Suppressor macrophage treated with lipopolysaccharide for 4 hours (primary cell): ENCODE data around the gene ETS1.

Source experiments
- DNase-seq: peaks from one replicate; pipeline ENCODE4 v3.0.0-alpha.2; 2020

The ETS1 gene

DNA sequence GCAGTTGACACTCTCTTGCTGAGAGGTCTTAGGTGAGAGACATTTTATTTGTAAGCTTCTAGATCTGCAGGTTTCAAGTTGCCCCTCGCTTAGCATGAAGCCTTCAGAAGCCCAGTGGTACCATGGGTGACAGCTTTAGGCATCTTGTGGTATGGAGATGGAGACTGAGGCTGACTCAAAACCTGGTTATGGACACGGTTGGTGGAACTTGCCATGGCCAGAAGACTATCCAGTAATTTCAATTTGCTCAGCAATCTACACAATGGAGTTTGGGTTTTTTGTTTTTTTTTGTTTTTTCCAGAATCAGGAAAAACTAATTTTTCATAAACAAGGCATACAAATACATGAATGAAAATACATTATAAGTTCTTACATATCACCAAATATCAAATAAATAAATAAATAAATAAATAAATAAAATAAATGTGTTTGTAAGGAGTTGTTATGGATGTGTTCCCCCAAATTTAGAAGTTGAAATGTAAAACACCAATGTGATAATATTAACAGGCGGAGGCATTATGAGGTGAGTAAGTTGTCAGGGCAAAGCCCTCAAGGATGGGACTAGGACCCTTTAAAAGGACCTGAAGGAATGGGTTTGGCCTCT is 22.6 kb downstream of the ETS1 start:
- no peak for DNase-seq

DNA sequence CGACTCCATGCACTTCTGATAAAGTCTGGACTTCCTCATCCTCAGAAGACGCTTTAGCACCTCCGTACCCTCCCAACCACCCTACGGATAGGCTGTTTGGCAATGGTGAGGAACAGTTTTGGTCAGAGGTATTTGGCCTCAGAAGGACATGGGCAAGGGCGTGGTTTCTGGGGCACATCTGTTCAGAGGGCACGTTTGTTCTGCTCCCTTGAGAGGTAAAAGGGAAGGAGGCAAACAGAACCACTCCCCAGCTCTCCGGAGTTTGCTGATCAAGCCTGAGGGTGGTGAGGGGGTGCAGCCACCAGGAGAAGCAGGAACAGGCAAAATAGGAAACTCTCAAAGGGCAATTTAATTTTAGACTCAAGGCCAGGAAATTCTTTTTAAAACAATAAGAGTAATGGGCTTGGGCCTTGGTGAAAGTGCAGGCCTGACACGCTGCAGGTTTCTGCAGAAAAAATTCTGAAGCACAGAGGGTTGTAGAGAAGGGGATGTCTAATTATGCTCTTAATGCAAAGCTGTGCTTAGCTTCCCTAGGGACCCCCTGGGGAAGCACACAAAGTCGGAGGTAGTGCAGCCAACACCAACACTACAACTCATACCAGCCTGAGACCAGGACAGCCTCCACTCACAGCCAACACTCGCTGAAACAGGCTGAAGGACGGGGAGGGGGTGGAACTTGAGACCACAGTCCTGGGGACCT is 23.3 kb downstream of the ETS1 start:
- peak; percentile 13 for DNase-seq

DNA sequence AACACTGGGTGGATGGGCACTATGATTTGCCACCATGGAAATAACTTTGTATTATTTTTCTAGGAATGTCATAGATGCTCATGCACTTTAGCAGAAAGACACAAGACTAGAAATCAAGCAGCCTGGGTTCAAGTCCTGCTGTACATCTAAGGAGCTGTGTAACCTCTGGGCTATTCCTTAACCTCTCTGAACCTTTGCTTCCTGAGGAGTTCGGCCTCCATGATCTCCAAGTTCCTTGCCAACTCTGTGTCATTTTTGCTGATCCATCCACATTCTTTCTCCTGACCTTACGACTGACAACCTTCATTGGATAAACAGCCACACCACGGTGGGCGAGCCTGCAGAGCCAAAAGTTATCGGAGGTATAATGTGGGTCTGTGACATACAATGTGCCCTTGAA is 24.1 kb downstream of the ETS1 start:
- no peak for DNase-seq

DNA sequence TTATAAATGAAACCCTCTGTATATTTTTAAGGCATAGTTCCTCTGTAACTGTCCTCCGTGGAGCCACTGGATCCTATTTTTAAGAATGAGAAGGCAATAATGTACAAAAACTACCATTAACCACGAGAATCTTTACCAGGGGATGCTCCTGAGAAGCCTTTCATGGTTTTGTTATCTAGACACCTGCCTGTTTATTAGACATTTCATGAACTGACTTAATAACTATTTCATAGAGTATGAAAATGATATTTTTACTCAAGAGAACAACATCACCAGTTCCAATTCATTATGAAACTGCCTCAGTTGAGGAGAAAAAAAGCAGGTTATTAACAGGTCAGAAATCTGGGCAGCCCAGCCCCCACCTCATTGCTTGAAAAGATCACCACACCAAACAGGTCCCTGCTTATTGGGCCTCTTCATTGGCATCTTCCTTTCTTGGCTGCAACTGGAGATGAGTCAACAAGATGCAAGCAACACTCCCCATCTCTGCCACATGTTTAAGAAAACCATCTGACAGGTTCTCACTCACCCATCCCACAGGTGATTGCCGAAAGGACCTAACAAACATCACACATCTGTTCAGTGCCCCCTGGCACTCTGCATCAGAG is 27.8 kb downstream of the ETS1 start:
- DNase-seq = no peak

DNA sequence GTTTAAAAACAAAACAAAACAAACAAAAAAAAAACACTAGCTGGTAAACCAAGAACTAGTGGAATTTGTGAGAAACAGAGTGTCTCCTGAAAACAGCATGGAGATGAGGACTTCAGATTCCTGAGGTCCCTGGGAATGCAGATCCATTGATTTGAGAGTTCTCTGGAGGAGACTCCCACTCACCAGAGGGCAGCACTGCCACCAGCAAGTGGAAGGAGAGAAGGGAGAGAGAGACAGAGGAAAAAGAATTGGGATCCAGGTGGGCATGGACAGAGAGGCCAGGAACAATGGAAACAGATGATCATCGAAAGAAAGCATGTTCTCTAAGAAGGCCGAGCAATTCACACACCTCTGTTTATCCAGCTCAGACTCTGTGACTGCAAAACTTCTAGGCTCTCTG is 31.8 kb downstream of the ETS1 start:
- DNase-seq = no peak

DNA sequence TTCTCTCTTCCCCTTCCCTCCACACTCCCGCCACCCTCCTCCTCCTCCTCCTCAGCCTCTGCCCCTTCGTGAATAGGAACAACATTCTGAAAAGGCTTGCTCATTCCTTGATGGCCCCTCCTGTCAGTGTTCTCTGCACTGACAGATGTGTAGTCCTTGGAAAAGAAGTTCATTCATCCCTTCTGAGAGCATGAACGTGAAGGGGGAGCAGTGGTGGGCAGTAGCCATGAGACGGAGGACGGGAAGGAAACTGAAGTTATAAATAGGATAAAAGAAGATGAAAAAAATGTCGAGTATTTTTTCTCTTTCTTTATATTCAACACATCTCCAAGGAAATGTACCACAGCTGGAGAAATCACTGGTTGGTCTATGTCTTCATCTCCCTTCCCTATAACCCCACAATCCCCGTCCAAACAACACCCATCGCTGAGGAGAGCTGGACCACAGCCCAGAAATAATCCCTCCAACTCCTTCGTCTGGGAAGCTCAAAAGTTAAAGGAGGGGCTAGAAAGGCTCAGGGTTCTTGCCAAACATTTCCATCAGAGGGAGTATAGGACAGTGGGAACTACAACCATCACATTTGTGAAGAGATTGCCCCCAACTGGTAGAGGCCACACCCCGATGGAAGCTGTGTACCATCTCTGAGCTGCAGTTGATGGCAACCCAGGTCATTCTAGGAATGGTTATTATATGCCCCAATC is 33.5 kb downstream of the ETS1 start:
- no peak for DNase-seq

DNA sequence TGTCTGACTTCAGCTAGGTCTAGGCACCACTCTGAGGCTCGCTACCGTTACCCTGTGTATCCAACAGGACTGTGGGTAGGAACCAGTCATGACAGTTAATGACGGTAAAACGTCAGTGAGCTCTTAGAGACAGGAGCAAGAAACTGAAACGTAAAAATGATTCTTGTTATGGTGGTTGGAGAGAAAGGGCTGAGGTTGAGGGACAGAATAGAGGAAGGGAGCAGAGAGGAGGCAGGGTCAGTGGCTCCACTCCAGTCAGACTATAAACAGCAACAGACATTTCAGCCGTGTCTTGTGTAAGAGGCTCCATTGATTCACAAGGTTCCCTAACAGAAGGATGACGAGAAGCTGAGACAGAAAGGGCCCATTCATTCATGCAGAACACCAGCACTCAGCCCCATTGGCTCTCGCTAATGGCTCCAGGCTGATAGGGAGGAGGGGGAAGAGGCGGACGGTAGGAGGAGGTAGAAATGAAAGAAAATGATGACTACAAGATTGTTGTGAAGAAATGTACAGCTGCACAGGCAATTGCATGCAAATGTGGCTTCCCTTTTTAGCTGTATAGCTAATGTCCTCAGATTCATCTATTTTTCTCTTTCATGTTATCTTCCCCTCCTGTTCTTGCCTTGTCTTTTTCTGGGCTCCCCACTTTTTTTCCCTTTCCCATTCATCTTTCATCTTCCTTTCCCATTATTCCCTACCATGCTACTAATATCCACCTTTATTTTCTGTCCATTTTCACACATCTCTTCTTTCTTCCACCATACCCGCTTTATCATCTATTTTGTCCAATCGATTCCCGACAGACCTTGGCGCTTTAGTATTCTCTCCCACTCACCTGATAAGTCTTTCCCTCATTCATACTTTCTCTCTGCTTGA is 34.3 kb downstream of the ETS1 start:
- peak; percentile 94 for DNase-seq

DNA sequence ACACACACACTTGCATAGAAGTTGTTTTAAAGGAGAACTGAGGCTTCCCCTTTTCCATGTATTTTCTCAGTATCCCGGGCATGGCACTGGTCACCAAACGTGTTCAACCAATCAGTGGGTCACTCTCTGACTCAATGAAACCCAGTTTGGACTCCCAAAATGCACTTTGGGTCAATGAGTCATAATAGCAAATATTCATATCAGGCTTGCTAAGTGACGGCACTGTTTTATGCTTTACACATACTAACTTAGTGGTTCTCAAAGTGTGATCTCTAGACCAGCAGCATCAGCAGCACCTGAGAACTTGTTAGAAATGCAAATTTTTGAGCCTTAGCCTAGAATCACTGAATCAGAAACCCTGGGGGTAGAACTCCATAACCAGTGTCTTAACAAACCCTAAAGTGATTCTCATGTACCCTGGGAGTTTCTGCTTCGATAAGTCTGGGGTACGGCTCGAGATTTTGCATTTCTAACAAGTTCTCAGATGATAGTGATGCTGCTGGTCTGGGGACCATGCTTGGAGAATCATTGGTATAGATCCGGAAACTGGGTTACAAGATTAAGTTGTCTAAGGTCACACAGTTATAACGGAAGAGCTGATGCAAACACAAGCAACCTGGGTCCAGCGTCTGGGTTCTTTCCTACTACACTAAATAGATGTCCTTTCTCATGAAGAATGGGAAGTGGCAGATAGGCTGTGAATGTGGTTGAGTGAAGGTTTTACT is 35.6 kb downstream of the ETS1 start:
- peak; percentile 87 for DNase-seq

DNA sequence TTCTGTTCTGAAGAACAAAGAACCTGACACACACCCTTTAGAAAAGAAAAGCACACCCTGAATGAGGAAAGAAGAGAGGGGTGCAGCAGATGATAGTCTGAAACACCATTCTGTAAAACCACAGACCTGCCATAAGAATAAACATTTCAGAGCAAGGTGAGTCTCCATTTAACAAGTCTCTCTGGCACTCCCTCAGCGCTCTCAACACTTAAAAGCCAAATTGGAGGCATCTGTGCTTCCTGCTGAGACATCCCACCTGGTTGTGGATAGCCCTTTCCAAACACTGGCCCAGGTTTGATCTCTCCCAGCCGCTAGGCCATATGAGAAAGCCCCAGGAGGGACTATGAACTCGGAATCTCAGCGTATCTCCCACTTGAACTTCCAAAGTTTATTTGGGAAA is 36.3 kb downstream of the ETS1 start:
- no peak for DNase-seq

DNA sequence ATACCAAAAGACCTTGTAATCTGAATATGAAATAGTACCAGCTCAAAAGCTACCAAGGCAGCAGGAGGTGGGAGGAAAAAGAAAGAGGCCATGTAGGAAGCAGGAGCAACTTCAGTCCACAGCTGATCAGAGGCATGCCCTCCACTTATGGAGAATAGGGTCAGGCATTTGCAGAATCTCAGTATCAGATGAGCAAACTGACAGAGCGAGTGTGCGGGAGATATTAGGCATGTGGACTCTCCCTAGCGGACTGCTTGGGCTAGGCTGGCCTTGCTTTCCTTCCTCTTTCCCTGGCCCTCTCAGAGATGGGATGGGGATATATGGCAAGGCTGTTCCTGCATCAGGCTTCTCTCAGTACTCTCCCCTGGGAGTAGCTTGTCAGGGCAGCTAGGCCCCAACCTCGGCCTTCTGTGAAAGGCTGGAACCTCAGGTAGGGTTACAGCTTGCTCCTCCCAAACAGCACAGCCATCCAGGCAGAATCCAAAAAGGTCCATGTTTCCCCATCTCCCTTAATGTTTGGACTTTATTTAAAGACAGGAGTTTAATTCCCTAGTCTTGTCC is 37.0 kb downstream of the ETS1 start:
- DNase-seq = peak; percentile 19

DNA sequence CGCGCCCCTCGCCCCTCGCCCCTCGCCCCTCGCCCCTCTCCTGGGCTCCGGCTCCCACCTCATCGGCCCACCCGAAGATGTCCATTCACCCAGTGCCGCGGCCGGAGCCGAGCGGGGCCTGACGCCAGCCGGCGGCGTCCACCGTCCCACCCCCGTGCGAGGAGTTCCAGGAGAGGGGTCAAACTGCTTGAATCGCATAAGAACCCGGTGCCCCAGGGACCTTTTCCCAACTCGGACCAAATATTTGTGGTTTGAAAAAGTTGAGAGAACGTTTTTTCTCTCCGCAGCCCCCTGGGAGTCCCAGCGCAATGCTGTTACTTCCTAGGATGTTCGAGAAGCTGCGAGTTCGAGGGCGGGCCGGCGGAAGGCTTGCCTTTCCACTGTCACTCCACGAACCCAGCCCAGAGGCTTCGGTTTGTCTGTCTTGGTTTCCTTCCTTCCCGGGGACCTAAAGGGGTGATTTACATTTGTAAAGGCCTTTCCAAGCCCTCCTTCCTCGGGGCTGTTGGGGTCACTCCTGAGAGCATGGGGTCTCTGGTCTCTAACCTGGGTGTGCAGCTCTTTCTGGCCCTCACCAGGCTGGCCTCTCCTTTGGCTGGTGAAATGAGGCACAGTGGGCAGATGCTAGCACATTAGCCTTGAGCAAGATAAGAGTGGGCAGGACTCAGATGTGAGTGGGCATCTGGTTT is 38.0 kb downstream of the ETS1 start:
- DNase-seq = no peak

DNA sequence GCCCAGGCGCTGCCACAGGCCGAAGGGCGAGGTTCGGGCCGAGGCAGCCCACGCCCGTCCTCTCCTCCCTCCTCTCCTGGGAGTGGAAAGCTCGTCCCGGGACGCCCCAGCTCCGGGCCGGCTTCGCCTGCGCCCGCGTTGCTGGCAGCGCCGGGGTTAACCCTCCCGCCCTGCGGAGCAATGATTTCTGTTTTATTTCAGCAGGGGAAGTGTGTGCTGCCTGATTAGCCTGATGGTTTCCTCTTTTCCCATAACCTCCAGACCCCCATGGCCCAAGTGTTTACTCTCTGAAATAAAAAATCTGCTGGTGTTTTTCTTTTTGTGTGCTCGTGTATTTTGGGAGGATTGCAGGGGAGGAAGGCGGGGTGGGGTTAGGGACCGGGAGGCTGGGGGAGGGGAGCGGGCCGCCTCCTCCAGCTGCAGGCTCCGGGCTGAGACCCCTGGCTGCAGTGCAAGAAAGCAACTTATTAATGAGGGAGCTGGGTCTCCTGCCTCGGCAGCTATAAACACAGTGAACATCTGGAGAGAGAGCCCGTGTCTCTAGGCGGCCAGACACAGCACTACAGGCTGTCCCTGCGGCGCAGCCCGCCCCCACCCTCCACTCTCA is 38.6 kb downstream of the ETS1 start:
- peak; percentile 51 for DNase-seq

DNA sequence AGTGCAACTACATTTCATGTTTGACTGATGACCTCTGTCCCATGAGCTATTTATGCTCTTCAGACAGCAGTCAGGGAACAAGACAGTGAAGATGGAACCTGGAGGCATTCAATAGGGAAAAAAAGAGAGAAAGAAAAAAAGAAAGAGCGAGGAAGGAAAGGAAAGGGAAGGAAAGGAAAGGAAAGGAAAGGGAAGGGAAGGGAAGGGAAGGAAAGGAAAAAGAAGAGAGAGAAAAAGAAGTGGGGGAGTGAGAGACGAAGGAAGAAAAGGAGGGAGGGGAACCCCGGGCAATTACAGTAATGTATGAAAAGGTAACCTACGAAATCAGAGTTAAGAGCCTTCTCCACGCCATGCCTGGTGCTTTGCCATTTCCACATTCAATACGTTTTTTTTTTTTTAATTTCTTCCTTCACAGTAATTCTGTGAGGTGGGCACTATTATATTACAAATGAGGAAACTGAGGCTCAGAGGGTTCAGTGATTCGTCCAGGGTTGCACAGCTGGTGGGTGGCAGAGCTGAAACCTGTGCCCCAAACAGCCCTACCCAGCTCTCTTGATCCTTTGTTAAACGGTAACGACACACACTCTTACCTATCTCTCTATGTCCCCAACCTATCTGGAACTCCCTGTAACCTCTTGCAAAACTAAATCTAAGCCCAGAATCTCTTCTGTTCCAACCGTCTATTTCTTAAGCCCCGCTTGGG is 39.3 kb downstream of the ETS1 start:
- no peak for DNase-seq

DNA sequence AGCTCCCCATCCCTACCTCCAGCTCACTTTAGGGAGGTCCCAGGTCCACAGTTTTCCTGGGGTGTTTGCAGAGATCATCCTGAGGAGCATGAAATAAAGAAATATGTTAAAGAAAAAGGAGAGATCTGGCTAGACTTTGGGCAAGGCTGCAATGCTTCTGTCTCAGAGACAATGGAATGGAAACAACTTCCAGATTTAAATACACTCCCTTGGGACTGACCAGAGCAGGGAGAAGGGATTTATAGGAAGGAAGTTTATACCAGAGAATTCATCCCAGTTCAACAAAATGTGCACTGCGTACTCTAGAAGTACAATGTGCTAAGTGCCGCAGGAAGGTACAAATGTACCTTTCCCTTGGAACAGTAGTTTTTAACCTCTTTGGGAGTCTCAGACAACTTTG is 40.4 kb downstream of the ETS1 start:
- no peak for DNase-seq

DNA sequence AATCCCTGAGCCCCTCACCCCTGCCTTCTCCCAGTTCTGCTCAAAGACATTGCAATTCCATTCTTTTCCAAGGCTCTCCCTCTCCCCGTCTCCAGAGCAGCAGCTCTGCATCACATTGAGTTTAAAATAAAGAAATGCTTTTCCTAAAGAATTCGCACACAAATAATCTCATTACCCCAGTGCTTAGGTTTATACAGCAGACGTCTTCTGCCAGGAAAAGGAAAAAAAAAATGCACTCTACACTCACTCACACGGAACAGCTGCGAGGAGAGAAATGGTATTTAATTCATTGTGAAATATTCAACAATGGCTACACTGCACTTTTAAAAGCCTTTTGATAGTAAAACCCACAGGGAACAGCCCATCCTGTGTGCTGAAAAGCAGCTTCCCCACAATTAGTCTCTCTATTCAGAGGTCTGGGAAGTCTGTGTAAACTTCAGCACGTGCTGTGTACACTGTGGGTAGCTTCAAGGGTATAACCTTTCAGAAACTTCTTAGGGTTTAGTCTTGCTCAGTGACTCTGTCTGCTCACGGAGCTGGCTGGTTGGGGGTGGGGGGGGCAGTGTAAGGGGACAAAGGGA is 42.8 kb downstream of the ETS1 start:
- peak; percentile 20 for DNase-seq

DNA sequence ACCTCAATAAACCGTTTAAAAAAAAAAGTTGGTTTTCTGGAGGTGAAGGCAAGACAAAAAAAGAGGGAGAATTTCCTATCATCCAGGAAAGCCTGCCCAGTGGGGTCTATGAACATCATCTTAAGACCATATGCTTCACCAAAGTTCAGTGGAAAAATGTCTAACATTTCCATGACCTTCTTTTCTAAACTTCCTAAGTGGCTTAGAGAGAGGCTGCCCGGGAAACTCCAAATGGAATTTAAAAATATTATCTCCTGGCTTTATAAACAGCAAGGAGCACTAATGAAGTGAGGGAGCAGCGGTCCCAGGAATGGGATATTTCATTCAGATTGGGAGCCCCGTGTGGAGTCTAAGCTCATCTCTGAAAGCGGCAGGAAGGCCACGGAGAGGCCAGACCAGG is 46.9 kb downstream of the ETS1 start:
- DNase-seq = no peak

DNA sequence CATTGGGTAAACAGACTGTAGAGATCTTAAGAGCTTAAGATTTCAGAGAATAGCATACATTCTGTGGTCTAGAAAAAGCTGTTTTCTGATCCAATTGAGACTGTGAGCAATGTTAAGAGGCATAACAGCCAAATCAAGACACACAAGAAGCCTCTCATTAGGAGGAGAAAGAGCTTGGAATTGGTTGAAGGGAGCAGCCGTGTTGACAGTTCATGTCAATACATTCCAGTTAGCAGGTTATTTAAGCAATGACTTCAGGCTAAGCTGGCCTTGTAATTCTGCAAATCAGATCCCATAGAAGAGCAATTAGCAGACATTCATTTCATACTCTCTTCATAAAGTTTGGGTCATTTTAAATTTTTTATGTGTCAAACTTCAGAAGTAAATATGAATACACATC is 50.9 kb downstream of the ETS1 start:
- no peak for DNase-seq

DNA sequence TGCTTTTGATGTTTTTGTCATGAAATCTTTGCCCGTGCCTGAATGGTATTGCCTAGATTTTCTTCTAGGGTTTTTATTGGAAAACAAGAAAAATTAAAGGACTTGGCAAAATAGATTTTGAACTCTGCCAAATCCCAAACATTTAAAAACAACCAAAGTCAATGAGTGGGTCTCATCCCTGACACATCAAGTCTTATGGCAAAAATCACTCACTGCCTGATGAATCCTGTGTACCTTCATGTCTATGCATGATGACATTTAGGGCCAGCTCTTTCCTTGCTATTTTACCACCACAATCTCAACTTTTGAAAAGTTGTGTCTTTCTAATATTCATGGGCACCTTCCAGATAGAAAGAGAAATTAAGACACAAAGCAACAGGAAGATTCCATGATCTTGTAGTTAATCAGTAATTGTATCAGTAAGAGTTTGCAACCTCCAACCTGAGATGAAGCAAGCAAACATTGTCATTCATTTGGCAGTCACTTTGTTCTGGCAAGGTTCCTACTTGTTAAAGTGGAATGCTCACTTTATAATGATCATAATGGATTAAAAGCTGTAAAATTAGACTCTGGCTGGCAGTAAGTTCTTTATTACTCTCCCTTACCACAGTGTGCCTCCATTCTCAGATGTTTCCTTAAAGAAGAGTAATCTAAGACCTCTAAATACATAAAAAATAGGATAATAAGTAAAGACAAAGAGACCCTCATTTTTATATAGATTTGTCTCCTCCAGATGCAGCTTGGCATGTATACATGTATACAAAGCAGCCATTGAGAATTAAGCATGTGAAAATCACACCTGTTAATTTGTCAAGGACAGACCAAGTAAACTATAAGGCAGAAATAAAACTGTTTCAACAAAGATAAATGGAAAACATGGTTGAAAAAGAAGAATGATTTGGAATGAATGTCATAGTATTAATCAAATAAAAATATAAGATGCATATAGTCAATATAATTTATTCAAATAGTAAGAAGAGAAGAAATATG is 51.6 kb downstream of the ETS1 start:
- DNase-seq = no peak
